DMS79 (cell line): Measurements from ENCODE around the gene YBX3.

ENCODE experiments used
- DNase-seq: peaks from one replicate; lab custom pipeline; 2025; lab: John Stamatoyannopoulos, UW

Gene YBX3

DNA sequence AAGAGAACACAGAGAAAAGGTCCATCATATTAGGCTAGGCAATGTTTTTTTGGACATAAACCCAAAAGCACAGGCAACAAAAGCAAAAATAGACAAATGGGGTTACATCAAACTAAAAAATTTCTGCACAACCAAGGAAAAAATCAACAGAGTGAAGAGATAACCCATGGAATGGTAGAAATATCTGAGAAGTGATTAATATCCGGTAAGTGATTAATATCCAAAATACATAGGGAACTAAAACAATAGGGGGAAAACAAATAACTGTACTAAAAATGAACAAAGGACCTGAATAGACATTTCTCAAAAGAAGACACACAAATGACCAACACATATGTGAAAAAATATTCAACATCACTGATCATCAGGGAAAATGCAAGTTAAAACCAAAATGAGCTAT is 53.6 kb downstream of the YBX3 start:
- no peak for DNase-seq

DNA sequence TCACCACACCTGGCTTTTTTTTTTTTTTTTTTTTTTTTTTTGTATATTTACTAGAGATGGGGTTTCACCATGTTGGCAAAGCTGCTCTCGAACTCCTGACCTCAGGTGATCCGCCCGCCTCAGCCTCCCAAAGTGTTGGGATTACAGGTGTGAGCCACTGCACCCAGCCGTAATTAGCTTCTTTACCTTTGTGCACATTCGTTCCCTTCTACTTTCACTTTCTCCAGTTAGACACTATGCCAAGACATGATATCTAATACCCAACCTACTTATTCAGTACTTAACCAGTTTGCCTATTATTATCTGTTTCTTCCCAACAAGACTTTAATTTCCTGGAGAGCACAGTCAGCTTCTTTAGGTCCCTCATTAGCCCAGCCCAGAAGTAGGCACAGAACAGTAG is 54.6 kb downstream of the YBX3 start:
- no peak for DNase-seq

DNA sequence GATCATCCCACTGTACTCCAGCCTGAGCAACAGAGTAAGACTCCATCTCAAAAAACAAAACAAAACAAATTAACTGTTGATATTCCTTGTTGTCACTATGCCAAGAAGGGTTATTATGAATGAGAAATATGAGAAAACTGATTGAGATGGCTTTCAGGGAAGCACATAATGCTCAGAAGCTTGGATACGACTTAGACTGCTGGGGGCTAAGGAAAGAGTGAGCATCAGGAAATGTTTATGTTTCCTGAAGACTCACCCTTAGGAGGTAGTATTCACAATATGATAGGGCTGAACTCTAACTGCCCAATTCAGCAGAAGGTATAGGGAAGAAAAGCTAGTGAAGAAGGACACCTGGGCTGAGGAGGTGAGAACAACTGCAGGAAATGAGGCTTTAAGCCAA is 55.5 kb downstream of the YBX3 start:
- DNase-seq = no peak

DNA sequence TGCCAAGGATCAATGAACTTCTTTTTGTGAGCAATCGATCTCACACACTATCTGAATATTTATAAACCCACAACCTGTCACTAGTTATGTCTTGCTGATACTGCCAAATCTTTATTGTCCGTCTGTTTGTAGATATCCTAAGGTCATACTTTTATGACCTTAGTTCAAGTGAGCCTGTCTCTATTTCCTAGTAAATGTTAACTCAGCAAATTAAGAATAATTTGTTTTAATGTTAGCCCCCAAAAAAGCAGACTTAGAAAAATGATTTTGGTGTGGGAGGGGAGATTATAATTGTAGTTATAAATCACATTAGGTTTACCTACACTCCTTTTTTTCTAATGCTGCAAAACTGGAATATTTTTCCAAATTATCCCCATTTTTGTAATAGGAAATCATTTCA is 58.6 kb downstream of the YBX3 start:
- no peak for DNase-seq

DNA sequence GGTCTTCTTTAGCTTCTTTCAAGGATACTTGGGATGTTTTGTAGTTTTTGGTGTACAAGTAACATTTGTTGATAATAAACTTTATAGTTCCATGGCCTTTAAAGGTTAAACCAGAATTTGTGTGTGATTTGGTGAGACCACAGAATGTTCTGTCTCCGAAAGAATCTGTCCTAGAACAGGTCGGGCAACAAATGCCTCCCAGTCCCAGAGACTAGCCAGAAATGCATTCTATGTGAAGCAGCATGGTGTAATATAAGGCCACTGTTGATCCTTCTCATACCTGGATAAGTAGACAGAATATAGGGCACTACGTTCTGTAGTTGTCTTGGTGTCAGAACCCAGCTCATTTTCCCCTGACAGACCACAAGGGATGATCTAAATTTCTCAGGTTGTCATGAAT is 59.3 kb downstream of the YBX3 start:
- no peak for DNase-seq

DNA sequence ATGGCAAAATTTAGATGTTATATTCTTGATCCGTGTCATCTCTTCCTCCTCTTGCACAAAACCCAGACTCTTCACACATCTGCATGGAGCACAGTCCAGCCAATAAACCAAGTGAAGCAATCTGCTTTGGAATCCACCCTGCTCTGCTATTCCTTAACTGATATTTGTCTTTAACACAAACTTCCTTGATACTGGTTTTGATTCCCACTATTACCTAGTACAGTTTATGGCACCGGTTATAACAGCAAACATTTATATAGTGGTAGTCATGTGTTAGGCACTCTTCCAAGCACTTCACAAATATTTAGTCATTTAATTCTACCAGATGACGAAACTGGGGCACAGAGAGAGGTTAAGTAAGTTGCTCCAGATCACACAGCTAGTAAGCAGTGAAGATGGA is 61.8 kb downstream of the YBX3 start:
- no peak for DNase-seq

DNA sequence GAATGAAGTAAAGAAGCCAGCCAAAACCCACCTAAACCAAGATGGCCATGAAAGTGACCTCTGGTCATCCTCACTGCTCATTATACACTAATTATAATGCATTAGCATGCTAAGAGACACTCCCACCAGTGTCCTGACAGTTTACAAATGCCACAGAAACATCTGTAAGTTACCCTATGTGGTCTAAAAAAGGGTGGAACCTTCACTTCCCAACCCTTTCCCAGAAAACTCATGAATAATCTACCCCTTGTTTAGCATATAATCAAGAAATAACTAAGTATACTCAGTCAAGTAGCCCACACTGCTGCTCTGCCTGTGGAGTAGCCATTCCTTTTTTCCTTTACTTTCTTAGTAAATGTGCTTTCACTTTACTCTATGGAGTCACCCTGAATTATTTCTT is 69.1 kb downstream of the YBX3 start:
- no peak for DNase-seq

DNA sequence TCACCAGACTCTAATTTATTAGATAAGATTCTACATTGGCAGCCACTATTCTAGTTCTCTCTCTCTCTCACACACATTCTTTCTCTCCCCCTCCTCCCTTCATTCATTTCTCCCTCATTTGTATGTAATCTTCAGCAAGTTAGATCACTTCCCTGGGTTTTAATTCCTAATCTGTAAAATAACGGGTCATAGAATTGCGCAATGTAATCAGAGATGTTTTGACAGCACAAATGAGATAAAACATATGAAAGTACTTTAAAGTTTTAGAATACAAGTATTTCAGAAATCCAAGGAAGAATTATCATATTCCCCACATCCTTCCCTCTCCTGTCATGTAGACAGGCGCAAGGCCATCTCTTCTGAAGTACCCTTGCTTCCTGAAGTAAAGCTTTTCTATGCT is 70.9 kb downstream of the YBX3 start:
- no peak for DNase-seq
